ENCODE results near the gene CTU2. TPM values are rescaled to one million over a fixed set of nuclear protein-coding genes. Genes with fewer than 3 reads are reported as not detected.

The CTU2 gene
- total RNA-seq, 1 donor from 2014 or later = 20.3 TPM

- DNase-seq (ENCODE audit: low spot score) = no peak
Measured at GRCh38 chr16:88742896-88743605, 36.7 kb downstream of the CTU2 start.

- peak; percentile 94 for DNase-seq (ENCODE audit: low spot score)
Measured at GRCh38 chr16:88743693-88744576, 37.6 kb downstream of the CTU2 start.

GRCh38 chr16:88744577-88745521, 38.5 kb downstream of the CTU2 start:
- DNase-seq (ENCODE audit: low spot score) = no peak

GRCh38 chr16:88746506-88746905, 40.2 kb downstream of the CTU2 start:
- DNase-seq (ENCODE audit: low spot score) = no peak

GRCh38 chr16:88747588-88748301, 41.4 kb downstream of the CTU2 start:
- no peak for DNase-seq (ENCODE audit: low spot score)

GRCh38 chr16:88748364-88748763, 42.1 kb downstream of the CTU2 start:
- DNase-seq (ENCODE audit: low spot score) = no peak

GRCh38 chr16:88749358-88749757, 43.1 kb downstream of the CTU2 start:
- DNase-seq (ENCODE audit: low spot score) = no peak

- DNase-seq (ENCODE audit: low spot score) = no peak
Measured at GRCh38 chr16:88750854-88751253, 44.6 kb downstream of the CTU2 start.

- DNase-seq (ENCODE audit: low spot score) = no peak
Measured at GRCh38 chr16:88752386-88753002, 46.2 kb downstream of the CTU2 start.

GRCh38 chr16:88753191-88753590, 46.9 kb downstream of the CTU2 start:
- DNase-seq (ENCODE audit: low spot score) = no peak

GRCh38 chr16:88753602-88754001, 47.3 kb downstream of the CTU2 start:
- DNase-seq (ENCODE audit: low spot score) = no peak

- DNase-seq (ENCODE audit: low spot score) = no peak
Measured at GRCh38 chr16:88754109-88754911, 48.0 kb downstream of the CTU2 start.

GRCh38 chr16:88754912-88755744, 48.8 kb downstream of the CTU2 start:
- no peak for DNase-seq (ENCODE audit: low spot score)

GRCh38 chr16:88755745-88756443, 49.6 kb downstream of the CTU2 start:
- no peak for DNase-seq (ENCODE audit: low spot score)

GRCh38 chr16:88758227-88758943, 52.1 kb downstream of the CTU2 start:
- no peak for DNase-seq (ENCODE audit: low spot score)

GRCh38 chr16:88758944-88759244, 52.6 kb downstream of the CTU2 start:
- DNase-seq (ENCODE audit: low spot score) = no peak

- no peak for DNase-seq (ENCODE audit: low spot score)
Measured at GRCh38 chr16:88759245-88759975, 53.1 kb downstream of the CTU2 start.

Data from mesenteric fat pad (tissue), 1 donor.